HuH-7.5 (cell line): ENCODE measurements around the gene CSNK1G1.
"Not testable (repeated sequence)": the region's sequence is repeated elsewhere in the genome, so short reads cannot be mapped to it uniquely, and the experiment has no call there.

Experiments
- DNase-seq: peaks from one replicate; pipeline ENCODE4 v3.0.0; 2011; ENCODE audit warnings: low spot score

The CSNK1G1 gene

DNA sequence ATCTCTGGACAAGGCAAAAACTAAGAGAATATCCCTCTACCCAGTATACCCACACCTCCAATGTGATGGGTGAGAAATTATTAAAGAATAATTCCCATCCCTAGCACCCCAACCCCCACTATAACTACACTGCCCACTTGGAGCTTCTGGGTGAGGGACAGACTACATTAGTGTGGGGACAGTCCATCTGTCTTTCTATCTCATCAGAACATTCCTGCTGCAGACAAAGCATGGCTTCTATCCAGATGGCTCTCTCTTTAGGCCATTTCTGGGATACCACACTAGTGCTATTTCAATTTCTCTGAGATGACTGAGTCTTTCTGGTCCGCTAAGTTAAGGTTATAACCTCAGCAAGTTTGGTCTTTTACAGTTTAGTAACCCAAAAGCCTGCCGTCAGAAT lies 6.6 kb downstream of the CSNK1G1 start:
- no peak for DNase-seq

DNA sequence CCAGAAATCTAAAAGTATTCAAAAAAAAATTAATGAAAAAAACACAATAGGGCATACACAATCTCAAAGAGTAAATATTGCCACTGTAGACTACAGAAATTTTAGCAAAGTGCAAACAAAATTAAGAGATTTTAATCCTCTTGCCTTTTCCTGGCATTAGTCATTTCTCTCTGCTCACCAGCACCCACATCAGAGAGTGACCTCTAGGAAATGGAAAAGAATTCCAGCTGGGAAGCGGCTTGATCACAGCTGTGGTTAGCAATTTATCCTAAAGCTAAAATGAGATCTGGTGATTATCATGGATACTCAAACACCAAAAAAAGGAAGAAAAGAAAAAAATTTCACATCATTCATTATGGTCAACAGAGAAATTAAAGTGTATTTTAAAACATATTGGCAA lies 7.5 kb downstream of the CSNK1G1 start:
- no peak for DNase-seq

DNA sequence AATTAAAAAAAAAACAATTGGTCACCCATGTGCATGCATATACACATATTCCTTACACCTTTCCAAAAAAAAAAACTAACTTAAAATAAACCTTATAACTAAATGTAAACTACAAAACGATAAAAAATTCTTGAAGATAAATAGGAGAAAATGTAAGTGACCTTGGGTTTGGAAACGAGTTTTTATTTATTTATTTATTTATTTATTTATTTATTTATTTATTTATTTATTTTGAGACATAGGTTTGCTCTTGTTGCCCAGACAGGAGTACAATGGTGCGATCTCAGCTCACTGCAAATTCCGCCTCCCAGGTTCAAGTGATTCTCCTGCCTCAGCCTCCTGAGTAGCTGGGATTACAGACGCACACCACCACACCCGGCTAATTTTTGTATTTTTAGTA lies 9.7 kb downstream of the CSNK1G1 start:
- DNase-seq = not testable (repeated sequence)

DNA sequence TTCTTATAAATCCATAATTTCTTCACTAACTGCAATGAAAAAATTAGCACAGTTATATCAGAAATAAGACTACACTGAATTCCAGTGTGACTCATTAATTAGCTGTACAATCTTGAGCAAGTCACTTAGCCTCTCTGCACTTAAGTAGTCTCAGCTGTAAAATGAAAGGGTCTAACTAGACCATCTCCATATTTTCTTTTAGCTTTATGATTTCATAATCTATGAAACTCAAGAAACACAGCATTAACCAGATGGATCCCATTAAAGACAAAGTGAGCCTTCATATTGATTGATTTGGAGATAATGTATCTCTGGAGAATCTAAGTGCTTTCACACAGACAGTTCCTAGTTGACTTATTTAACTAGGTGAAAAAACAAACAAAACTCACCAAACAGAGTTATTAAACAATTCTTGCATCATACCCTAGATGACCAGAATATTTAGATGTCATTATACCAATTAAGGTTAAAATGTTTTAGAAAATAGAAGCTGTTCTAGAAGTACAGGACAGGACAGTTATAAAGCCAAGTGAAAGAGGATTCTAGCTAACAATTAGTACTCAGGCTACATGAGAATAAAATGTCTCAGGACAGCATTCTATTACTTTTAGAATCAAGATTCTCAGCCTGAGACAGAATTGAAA lies 11.2 kb downstream of the CSNK1G1 start:
- no peak for DNase-seq

DNA sequence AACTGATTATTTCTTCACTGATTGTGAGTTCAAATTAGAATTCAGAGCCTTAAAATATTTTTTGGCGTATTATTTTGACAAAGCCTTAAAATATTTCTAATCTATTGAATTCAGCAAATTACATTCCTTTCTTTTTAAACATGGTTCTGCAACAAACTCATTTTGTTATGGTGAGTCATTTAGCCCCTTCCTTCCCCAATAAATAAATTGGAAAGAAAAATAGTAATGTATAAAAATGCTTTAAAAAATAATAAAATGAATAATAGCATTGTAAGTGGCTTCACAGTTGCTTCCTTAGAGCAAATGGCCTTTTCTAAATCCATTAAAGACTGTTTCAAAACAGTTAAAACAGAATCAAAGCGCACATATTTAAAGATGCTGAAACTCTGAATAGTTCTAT lies 12.1 kb downstream of the CSNK1G1 start:
- DNase-seq = no peak

DNA sequence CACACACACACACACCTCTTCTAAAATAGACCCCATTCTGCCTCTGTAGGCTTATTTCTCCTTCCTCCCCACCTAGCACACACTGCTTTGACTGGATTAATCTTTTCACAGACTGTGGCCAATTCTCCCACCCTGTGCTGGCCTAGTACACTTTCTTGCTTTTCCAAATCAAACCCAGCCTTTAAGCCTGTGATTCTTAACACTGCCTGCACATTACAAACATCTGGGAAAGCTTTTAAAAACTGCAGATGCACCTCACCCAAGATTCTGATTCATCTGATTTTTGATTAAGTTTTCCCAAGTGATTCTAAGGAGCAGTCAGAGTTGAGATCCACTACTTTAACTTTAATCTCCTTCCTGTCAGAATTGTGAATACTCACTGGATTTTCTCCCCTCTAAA lies 12.8 kb downstream of the CSNK1G1 start:
- no peak for DNase-seq

DNA sequence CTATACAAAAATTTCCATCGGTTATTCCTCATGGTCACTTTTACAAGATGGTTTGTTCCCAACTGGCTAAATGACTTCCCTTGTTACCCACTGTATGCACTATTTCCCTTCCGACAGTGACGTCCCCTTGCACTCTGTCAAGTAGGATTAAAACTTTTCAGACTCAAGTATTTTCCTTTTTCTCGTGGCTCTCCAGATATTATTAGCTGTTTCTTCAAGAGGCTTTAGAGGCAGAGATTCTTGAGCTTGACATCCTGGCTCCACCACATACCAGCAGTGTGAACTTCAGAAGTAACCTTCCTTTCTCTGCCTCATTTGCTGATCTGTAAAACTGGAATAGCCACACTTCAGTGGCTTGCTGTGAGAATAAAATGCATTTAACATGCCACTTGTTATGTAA lies 14.0 kb downstream of the CSNK1G1 start:
- no peak for DNase-seq

DNA sequence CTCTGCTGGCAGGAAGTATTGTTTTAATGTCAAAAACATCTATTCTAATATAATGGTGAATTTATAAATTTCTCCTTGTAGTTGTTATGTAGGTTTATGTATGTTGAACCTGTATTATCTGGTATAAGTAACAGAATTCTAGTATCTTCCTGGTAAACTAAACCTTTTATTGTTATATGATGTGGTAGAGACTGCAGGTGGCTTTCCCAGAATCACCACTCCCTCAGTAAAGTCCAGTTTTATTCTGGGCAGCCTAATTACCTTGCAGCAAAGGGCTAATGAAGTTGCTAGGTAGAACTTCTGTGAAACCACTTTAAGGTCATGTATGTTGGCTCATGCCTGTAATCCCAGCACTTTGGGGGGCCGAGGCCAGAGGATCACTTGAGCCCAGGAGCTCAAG lies 15.6 kb downstream of the CSNK1G1 start:
- no peak for DNase-seq

DNA sequence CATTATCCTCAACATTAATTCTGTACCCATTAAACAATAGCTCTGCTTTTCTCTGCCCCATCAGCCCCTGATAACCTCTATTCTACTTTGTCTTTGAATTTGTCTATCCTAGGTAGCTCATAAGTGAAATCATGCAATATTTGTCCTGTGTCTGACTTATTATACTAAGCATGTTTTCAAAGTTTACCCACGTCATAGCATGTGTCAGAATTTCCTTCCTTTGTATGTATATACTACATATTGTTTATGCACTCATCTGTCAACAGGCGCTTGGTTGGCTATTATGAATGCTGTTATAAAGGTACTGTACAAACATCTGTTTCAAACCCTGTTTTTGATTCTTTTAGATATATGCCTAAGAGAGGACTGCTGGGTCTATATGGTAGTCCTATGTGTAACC lies 18.2 kb downstream of the CSNK1G1 start:
- no peak for DNase-seq

DNA sequence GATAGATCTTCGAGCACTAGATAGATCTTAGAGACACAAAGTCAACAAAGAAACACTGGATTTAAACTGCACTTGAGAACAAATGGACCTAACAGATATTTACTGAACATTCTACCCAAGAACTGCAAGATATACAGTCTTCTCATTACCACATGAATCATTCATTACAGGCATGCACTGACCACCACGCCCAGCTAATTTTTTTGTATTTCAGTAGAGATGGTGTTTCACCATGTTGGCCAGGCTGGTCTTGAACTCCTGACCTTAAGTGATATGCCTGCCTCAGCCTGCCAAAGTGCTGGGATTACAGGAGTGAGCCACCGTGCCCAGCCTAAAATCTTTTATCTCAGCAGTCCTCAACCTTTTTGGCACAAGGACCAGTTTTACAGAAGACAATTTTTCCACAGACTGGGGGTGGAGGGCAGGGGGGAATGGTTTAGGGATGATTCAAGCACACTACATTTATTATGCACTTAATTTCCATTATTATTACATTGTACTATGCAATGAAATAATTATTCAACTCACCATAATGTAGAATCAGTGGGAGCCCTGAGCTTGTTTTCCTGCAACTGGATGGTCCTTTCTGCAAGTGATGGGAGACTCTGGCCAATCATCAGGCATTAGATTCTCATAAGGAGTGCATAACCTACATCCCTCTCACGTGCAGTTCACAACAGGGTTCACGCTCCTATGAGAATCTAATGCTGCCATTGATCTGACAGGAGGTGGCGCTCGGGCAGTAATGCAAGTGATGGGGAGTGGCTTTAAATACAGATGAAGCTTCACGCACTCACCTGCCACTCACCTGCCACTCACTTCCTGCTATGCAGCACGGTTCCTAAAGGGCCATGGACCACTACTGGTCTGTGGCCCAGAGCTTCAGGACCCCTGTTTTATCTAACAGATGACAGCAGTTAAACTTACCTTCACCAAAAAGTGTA lies 21.7 kb downstream of the CSNK1G1 start:
- DNase-seq = no peak

DNA sequence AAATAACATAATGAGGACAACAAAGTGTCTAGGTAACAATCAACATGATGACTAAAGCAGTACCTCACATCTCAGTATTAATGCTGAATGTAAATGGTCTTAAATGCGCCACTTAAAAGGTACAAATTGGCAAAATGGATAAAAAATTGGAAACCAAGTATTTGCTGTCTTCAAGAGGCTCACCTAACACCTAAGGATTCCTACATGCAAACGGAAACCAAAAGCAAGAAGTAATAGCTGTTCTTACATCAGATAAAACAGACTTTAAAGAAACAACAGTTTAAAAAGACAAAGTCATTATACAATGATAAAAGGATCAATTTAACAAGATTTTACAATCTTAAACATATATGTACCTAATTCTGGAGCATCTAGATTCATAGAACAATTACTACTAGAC lies 22.5 kb downstream of the CSNK1G1 start:
- no peak for DNase-seq

DNA sequence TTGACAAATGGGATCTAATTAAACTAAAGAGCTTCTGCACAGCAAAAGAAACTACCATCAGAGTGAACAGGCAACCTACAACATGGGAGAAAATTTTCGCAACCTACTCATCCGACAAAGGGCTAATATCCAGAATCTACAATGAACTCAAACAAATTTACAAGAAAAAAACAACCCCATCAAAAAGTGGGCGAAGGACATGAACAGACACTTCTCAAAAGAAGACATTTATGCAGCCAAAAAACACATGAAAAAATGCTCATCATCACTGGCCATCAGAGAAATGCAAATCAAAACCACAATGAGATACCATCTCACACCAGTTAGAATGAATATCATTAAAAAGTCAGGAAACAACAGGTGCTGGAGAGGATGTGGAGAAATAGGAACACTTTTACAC lies 24.3 kb downstream of the CSNK1G1 start:
- DNase-seq = not testable (repeated sequence)

DNA sequence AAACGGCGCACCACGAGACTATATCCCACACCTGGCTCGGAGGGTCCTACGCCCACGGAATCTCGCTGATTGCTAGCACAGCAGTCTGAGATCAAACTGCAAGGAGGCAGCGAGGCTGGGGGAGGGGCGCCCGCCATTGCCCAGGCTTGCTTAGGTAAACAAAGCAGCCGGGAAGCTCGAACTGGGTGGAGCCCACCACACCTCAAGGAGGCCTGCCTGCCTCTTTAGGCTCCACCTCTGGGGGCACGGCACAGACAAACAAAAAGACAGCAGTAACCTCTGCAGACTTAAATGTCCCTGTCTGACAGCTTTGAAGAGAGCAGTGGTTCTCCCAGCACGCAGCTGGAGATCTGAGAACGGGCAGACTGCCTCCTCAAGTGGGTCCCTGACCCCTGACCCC lies 29.0 kb downstream of the CSNK1G1 start:
- DNase-seq = not testable (repeated sequence)

DNA sequence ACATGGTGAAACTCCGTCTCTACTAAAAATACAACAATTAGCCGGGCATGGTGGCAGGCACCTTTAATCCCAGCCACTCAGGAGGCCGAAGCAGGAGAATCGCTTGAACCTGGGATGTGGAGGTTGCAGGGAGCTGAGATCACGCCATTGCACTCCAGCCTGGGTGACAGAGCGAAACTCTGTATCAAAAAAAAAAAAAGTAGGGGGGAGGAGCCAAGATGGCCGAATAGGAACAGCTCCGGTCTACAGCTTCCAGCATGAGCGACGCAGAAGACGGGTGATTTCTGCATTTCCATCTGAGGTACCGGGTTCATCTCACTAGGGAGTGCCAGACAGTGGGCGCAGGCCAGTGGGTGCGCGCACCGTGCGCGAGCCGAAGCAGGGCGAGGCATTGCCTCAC lies 29.5 kb downstream of the CSNK1G1 start:
- not testable (repeated sequence) for DNase-seq

DNA sequence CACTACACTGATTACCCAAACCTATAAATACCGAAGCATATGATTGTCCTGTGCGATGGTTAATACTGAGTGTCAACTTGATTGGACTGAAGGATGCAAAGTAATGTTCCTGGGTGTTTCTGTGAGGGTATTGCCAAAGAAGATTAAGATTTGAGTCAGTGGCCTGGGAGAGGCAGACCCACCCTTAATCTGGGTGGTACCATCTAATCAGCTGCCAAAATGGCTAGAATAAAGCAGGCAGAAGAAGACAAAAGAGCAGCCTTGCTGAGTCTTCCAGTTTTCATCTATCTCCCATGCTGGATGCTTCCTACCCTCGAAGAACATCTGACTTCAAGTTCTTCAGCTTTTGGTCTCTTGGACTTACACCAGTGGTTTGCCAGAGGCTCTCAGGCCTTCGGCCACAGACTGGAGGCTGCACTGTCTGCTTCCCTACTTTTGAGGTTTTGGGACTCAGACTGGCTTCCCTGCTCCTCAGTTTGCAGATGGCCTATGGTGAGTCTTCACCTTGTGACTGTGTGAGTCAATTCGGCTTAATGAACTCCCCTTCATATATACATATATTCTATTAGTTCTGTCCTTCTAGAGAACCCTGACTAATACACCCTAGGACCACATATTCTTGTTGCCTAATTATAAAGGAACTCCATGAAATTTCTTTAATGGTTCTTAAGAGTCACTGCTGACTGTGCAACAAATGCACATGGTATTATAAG lies 31.7 kb downstream of the CSNK1G1 start:
- DNase-seq = no peak

DNA sequence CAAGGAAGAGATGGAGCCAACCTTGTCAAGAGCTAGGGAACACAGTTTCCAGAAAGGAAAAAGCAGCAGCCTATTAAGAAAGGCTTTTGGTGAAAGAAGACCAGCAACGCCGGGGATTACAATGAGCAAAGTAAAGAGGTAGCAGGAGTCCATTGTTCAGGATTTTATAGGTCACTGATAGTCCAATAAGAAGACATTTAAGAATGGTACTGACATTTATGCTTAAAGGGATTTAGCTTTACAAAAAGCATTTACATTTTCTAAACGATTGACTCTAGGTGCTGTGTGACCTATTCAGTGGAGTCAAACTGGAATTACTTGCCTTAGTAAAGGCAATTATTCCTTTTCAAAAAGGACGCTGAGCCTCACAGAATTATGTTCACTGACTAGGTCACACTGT lies 40.8 kb downstream of the CSNK1G1 start:
- no peak for DNase-seq

DNA sequence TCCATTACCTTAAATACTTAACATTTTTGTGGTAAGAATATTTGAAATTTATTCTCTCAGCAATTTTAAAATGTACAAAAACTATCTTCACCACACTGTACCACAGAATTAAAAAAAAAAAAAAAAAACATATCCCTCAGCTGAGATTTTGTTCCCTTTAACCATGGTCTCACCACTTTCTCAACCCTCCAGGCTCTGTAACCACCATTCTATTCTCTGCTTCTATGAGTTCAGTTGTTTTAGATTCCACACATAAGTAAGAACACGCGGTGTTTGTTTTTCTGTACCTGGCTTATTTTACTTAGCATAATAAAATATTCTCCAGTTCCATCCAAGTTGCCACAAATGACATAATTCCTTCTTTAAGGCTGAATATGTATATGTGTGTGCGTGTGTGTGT lies 41.5 kb downstream of the CSNK1G1 start:
- no peak for DNase-seq

DNA sequence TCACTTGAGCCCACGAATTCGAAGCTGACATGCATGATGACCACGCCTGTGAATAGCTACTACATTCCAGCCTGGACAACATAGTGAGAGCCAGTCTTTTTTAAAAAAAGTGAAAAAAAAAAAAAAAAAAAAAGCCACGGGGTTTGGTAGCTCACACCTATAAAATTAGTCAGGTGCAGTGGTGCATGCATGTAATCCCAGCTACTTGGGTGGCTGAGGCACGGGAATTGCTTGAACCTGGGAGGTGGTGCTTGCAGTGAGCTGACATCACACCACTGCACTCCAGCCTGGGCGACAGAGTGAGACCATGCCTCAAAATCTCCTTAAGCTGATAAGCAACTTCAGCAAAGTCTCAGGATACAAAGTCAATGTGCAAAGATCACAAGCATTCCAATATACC lies 44.4 kb downstream of the CSNK1G1 start:
- DNase-seq = no peak

DNA sequence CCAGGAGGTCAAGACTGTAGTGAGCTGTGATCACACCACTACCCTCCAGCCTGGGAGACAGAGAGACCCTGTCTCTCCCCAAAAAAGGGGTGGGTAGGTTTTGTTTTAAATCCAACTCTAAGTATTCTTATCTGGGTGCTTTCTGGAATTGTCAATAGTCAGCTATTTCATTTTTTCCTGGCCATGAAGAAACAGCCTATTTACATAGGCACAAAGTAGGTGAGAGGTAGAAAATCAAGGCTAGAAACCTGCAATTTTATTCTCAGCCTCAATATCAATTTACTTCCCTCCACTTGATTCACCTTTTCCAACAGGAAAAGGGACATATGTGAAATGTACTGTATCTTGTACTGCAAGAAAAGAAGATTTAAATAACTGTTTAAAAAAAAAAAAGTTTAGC lies 45.9 kb downstream of the CSNK1G1 start:
- DNase-seq = no peak

DNA sequence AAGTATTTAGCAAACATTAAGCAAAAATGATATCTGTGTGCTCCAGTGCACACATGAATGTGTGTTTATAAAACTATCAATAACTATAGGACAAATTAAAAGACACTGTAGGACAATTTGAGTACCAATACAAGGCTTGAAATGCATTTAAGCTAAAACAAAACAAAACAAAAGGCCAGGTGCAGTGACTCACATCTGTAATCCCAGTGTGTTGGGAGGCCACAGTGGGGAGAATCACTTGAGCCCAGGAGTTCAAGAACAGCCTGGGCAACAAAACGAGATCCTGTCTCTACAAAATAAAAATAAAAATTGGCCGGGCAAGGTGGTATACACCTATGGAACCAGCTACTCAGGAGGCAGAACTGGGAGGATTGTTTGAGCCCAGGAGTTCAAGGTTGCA lies 50.7 kb downstream of the CSNK1G1 start:
- no peak for DNase-seq

DNA sequence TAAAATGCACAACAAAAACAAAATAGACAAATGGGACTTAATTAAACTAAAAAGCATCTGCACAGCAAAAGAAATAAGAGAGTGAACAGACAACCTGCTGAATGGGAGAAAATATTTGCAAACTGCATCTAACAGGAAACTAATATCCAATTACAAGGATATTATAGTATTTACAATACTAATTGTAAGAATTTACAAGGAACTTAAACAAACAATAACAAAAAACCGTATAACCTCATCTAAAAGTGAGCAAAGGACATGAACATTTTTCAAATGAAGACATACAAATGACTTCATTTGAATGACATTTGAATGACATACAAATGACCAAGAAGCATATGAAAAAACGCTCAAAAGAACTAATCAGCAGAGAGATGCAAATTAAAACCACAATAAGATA lies 66.4 kb downstream of the CSNK1G1 start:
- no peak for DNase-seq

DNA sequence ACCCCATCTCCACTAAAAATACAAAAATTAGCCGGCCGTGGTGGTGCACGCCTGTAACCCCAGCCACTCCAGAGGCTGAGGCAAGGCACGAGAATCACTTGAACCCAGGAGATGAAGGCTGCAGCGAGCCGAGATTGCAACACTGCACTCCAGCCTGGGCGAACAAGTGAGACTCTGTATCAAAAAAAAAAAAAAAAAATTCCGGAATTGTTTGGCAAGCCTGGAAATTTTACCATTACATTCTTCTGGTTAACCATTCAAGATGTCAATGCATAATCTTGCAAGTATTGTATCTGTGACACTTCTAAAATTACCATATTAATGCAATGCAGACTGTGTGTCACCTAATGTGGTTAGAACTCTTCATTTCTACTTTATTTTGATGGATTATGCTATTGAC lies 67.0 kb downstream of the CSNK1G1 start:
- DNase-seq = no peak

DNA sequence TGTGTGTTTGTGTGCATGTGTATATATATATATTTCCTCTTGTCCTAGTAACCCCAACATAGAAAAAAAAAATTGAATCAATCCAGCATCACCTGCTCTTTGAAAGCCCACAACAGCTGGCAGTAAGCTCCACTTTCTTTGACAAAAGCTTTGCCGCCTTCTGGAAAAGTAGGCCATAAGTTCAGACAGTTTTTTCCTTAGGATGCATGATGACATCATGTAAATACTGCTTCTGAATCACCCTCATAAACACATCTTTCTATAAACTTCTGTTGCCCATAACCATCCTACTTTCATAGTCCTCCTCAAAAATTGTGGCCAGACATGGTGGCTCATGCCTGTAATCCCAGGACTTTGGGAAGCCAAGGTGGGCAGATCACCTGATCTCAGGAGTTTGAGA lies 67.4 kb downstream of the CSNK1G1 start:
- no peak for DNase-seq
